ENCODE measurements around the gene DLG2.

The DLG2 gene

GRCh38 chr11:83725269-83725560, 1901.9 kb downstream of the DLG2 start:
- DNase-seq, result no peak

- DNase-seq, result peak; percentile 59
Measured at GRCh38 chr11:83723999-83724398, 1903.1 kb downstream of the DLG2 start.

GRCh38 chr11:83722392-83723119, 1904.6 kb downstream of the DLG2 start:
- DNase-seq, result peak; percentile 45

GRCh38 chr11:83721263-83721662, 1905.9 kb downstream of the DLG2 start:
- DNase-seq, result no peak

- no peak for DNase-seq
Measured at GRCh38 chr11:83720675-83721074, 1906.5 kb downstream of the DLG2 start.

GRCh38 chr11:83717537-83717936, 1909.6 kb downstream of the DLG2 start:
- no peak for DNase-seq

- DNase-seq, result peak; percentile 67
Measured at GRCh38 chr11:83715927-83716535, 1911.1 kb downstream of the DLG2 start.

GRCh38 chr11:83713708-83714107, 1913.4 kb downstream of the DLG2 start:
- peak; percentile 70 for DNase-seq

GRCh38 chr11:83711106-83711527, 1916.0 kb downstream of the DLG2 start:
- DNase-seq, result no peak

- DNase-seq, result no peak
Measured at GRCh38 chr11:83709434-83709833, 1917.7 kb downstream of the DLG2 start.

GRCh38 chr11:83706566-83706965, 1920.6 kb downstream of the DLG2 start:
- DNase-seq, result no peak

GRCh38 chr11:83702796-83703195, 1924.3 kb downstream of the DLG2 start:
- no peak for DNase-seq

- DNase-seq, result no peak
Measured at GRCh38 chr11:83697518-83697917, 1929.6 kb downstream of the DLG2 start.

GRCh38 chr11:83695046-83695445, 1932.1 kb downstream of the DLG2 start:
- no peak for DNase-seq

- DNase-seq, result no peak
Measured at GRCh38 chr11:83694191-83694910, 1932.8 kb downstream of the DLG2 start.

GRCh38 chr11:83693306-83693992, 1933.7 kb downstream of the DLG2 start:
- no peak for DNase-seq

- peak; percentile 41 for DNase-seq
Measured at GRCh38 chr11:83692675-83693074, 1934.5 kb downstream of the DLG2 start.

- DNase-seq, result peak; percentile 75
Measured at GRCh38 chr11:83691451-83691950, 1935.6 kb downstream of the DLG2 start.

GRCh38 chr11:83689144-83689780, 1937.9 kb downstream of the DLG2 start:
- DNase-seq, result no peak

GRCh38 chr11:83687787-83688186, 1939.4 kb downstream of the DLG2 start:
- no peak for DNase-seq

- DNase-seq, result no peak
Measured at GRCh38 chr11:83685730-83686129, 1941.4 kb downstream of the DLG2 start.

- no peak for DNase-seq
Measured at GRCh38 chr11:83684071-83684470, 1943.1 kb downstream of the DLG2 start.

- DNase-seq, result no peak
Measured at GRCh38 chr11:83682611-83682973, 1944.6 kb downstream of the DLG2 start.
